Tibial artery (tissue), 4 donors: Measurements from ENCODE around the gene KDM5A.
"Not testable (repeated sequence)": the region's sequence is repeated elsewhere in the genome, so short reads cannot be mapped to it uniquely, and the experiment has no call there.

Experiments
- DNase-seq, 2 donors: peaks; one replicate each; pipeline ENCODE4 v3.0.0-alpha.2; 2019
- H3K27ac ChIP-seq, 2 donors: fragments of 200-600 bp; sonication (generic) in 1 of 2; 1 replicate in 1 of 2; 2 replicates in 1 of 2; pipeline ENCODE4 v1.5.1; 2018 to 2019; ENCODE audit warnings: mild to moderate bottlenecking in 1 of 2
- H3K27me3 ChIP-seq, 2 donors: fragments of 200-600 bp; sonication (generic) in 1 of 2; one replicate each; pipeline versions ENCODE4 v1.5.1 to v1.6.0; 2016 to 2019
- H3K36me3 ChIP-seq, 3 donors: fragments of 200-600 bp; sonication (generic) in 2 of 3; one replicate each; pipeline ENCODE4 v1.5.1; 2016 to 2019; ENCODE audit warnings: mild to moderate bottlenecking in 2 of 3
- H3K4me1 ChIP-seq, 4 donors: fragments of 200-600 bp; sonication (generic) in 2 of 4; 1 replicate in 3 of 4; 2 replicates in 1 of 4; pipeline ENCODE4 v1.5.1; 2016 to 2019
- H3K4me3 ChIP-seq, 2 donors: fragments of 200-600 bp; sonication (generic) in 1 of 2; 1 replicate in 1 of 2; 2 replicates in 1 of 2; pipeline ENCODE4 v1.5.1; 2018 to 2019; ENCODE audit warnings: mild to moderate bottlenecking in 2 of 2
- H3K9me3 ChIP-seq, 3 donors: fragments of 200-600 bp; sonication (generic) in 1 of 3; one replicate each; pipeline ENCODE4 v1.5.1; 2016 to 2019
- intact Hi-C: fragments of 100-400 bp; cut with DNase I; formaldehyde crosslinking; loops from one replicate; pipeline ENCODE4 v1.15.0; 2023; ENCODE audit warnings: low total_unique reads
- TF ChIP-seq, protein P1 (sequence below), 2 experiments: fragments of 200-600 bp in 1 of 2; fragments of 450-650 bp in 1 of 2; IDR thresholded peaks; one replicate each; pipeline ENCODE4 v1.5.1; 2017 to 2019; ENCODE audit warnings: antibody characterized with exemption in 2 of 2, mild to moderate bottlenecking in 1 of 2, moderate library complexity in 1 of 2

Gene KDM5A

DNA sequence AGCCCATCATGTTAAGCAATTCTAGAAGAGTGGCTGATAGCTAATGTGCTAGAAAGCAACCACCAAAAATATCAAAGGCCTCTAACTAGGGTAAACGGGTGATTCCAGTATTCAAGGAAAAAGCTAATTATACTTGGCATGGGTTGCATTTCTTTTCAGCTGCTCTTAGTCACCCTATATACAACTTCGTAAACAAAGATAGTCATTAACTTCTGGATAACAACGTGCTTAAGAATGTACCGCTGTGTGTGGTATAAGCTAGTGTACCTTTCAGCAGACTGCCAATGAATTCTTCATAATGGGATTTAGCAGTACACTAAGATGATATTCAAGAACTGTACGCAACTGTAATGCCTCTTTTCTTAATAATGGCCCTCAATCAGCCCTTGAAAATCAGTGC lies 84.3 kb downstream of the KDM5A start:
- intact Hi-C loops: no loop called here
- H3K4me1 ChIP-seq: no peaks in the 10 kb centered on the region
- H3K36me3 ChIP-seq: peaks cover 62 to 81% (median 70%) of the 10 kb centered on the region in 3 donors
- no peak overlapping the region for H3K4me3 ChIP-seq
- no peak overlapping the region for H3K27ac ChIP-seq
- no peak for DNase-seq
- TF ChIP-seq, protein P1, sequence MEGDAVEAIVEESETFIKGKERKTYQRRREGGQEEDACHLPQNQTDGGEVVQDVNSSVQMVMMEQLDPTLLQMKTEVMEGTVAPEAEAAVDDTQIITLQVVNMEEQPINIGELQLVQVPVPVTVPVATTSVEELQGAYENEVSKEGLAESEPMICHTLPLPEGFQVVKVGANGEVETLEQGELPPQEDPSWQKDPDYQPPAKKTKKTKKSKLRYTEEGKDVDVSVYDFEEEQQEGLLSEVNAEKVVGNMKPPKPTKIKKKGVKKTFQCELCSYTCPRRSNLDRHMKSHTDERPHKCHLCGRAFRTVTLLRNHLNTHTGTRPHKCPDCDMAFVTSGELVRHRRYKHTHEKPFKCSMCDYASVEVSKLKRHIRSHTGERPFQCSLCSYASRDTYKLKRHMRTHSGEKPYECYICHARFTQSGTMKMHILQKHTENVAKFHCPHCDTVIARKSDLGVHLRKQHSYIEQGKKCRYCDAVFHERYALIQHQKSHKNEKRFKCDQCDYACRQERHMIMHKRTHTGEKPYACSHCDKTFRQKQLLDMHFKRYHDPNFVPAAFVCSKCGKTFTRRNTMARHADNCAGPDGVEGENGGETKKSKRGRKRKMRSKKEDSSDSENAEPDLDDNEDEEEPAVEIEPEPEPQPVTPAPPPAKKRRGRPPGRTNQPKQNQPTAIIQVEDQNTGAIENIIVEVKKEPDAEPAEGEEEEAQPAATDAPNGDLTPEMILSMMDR (IDR thresholded peaks at IDR 0.05): no peak
- no peaks in the 10 kb centered on the region for H3K27me3 ChIP-seq
- H3K9me3 ChIP-seq: peaks cover 0 to 9% (median 0%) of the 10 kb centered on the region in 3 donors

DNA sequence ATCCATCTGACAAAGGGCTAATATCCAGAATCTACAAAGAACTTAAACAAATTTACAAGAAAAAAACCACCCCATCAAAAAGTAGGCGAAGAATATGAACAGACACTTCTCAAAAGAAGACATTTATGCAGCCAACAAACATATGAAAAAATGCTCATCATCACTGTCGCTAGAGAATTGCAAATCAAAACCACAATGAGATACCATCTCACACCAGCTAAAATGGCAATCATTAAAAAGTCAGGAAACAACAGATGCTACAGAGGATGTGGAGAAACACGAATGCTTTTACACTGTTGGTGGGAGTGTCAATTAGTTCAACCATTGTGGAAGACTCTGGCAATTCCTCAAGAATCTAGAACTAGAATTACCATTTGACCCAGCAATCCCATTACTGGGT lies 86.4 kb downstream of the KDM5A start:
- H3K27me3 ChIP-seq, H3K4me3 ChIP-seq, DNase-seq, H3K4me1 ChIP-seq, H3K9me3 ChIP-seq, H3K27ac ChIP-seq, intact Hi-C loops: not testable (repeated sequence)
- peaks cover 49 to 80% (median 58%) of the 10 kb centered on the region in 3 donors for H3K36me3 ChIP-seq

DNA sequence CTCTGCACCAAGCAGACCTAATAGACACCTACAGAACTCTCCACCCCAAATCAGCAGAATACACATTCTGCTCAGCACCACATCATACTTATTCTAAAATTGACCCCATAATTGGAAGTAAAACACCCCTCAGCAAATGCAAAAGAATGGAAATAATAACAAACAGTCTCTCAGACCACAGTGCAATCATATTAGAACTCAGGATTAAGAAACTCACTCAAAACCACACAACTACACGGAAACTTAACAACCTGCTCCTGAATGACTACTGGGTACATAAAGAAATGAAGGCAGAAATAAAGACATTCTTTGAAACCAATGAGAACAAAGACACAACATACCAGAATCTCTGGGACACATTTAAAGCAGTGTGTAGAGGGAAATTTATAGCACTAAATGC lies 89.0 kb downstream of the KDM5A start:
- intact Hi-C loops, H3K27me3 ChIP-seq, H3K9me3 ChIP-seq, H3K4me1 ChIP-seq, DNase-seq, H3K4me3 ChIP-seq, H3K27ac ChIP-seq: not testable (repeated sequence)
- peaks cover 49 to 80% (median 56%) of the 10 kb centered on the region in 3 donors for H3K36me3 ChIP-seq

DNA sequence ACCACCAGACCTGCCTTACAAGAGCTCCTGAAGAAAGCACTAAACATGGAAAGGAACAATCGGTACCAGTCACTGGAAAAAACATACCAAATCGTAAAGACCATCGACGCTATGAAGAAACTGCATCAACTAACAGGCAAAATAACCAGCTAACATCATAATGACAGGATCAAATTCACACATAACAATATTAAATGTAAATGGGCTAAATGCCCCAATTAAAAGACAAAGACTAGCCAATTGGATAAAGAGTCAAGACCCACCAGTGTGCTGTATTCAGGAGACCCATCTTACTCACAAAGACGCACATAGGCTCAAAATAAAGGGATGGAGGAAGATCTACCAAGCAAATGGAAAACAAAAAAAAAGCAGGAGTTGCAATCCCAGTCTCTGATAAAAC lies 89.6 kb downstream of the KDM5A start:
- DNase-seq, H3K27ac ChIP-seq, H3K4me3 ChIP-seq, intact Hi-C loops, H3K4me1 ChIP-seq, H3K27me3 ChIP-seq, H3K9me3 ChIP-seq: not testable (repeated sequence)
- H3K36me3 ChIP-seq: peaks cover 51 to 80% (median 63%) of the 10 kb centered on the region in 3 donors

DNA sequence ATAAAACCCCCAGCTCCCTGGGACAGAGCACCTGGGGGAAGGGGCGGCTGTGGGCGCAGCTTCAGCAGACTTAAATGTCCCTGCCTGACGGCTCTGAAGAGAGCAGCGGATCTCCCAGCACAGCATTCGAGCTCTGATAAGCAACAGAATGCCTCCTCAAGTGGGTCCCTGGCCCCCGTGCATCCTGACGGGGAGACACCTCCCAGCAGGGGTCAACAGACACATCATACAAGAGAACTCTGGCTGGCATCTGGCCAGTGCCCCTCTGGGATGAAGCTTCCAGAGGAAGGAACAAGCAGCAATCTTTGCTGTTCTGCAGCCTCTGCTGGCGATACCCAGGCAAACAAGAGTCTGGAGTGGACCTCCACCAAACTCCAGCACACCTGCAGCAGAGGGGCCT lies 91.1 kb downstream of the KDM5A start:
- not testable (repeated sequence) for DNase-seq, H3K27me3 ChIP-seq

DNA sequence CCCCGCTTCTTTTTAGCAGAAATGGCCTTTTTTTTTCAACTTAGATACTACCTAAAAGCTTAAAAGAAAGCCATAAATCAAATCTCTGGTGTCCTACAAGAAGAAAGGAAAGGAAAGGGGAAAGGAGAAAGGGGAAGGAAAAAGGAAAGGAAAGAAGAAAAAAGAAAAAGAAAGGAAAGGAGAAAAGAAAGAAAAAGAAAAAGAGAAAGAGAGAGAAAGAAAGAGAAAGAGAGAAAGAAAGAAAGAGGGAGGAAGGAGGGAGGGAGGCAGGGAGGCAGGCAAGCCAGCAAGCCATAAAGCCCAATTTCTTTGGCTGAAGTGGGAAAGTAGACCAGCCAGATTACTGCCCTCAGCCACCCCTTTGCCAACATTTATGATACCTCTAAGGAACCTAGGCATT lies 94.0 kb downstream of the KDM5A start:
- Histone ChIP-seq H3K27ac (no peak overlapping the region), H3K4me1 (no peaks in the 10 kb centered on the region), H3K4me3 (no peak overlapping the region), H3K27me3 (no peaks in the 10 kb centered on the region), H3K9me3 (peaks cover 0 to 3% (median 0%) of the 10 kb centered on the region in 3 donors), H3K36me3 (peaks cover 62 to 82% (median 79%) of the 10 kb centered on the region in 3 donors)
- intact Hi-C loops: no loop called here
- TF ChIP-seq, protein P1 (IDR thresholded peaks at IDR 0.05): no peak
- DNase-seq: no peak

More for the DNA sequence above, 91.1 kb downstream of the KDM5A start:
- peaks cover 54 to 80% (median 65%) of the 10 kb centered on the region in 3 donors for H3K36me3 ChIP-seq
- H3K4me1 ChIP-seq, H3K27ac ChIP-seq, H3K4me3 ChIP-seq, H3K9me3 ChIP-seq, intact Hi-C loops: not testable (repeated sequence)

DNA sequence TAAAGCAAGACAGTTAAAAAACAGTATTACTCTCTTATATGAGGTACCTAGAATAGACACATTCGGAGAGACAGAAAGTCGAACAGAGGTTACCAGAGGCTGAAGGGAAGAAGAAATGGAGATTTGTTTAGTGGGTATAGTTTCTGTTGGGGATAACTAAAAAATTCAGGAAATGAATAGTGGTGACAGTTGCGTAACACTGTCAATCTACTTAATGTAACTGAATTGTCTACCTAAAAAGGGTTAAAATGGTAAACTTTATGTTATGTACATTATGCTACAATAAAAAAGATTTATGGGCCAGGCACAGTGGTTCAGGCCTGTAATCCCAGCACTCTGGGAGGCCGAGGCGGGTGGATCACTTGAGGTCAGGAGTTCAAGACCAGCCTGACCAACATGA lies 95.9 kb downstream of the KDM5A start:
- TF ChIP-seq, protein P1 (IDR thresholded peaks at IDR 0.05): no peak
- H3K27me3 ChIP-seq: no peaks in the 10 kb centered on the region
- intact Hi-C loops: no loop called here
- H3K4me1 ChIP-seq: peaks cover 0 to 5% (median 2%) of the 10 kb centered on the region in 4 donors
- peaks cover 51 to 77% (median 74%) of the 10 kb centered on the region in 3 donors for H3K36me3 ChIP-seq
- no peak for DNase-seq
- no peaks in the 10 kb centered on the region for H3K9me3 ChIP-seq
- H3K4me3 ChIP-seq: no peak overlapping the region
- no peak overlapping the region for H3K27ac ChIP-seq

DNA sequence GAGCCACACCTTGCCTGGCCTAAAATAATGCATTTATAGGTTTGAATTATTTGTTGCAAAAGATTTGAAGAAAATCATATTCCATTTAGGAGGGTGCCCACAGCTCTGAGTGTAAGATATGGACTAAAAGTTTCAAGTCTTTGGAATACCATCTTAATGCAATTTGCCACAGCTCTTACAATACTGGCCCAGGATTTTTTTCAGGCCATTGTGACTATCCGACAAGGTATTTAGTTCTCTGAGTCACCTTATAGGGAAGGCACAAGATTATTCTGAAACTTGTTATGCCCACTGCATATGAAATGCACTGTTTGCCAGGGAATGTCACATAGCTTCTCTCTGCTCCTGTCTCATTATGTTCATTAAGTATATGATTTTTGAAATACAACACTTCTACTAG lies 96.9 kb downstream of the KDM5A start:
- H3K9me3 ChIP-seq: no peaks in the 10 kb centered on the region
- intact Hi-C loops: no loop called here
- no peak overlapping the region for H3K27ac ChIP-seq
- H3K36me3 ChIP-seq: peaks cover 51 to 69% (median 67%) of the 10 kb centered on the region in 3 donors
- peaks cover 0 to 5% (median 2%) of the 10 kb centered on the region in 4 donors for H3K4me1 ChIP-seq
- no peak overlapping the region for H3K4me3 ChIP-seq
- TF ChIP-seq, protein P1 (IDR thresholded peaks at IDR 0.05): no peak
- H3K27me3 ChIP-seq: no peaks in the 10 kb centered on the region
- DNase-seq: no peak
